Astrocyte (in vitro differentiated cells and primary cell): ENCODE measurements around the gene MGST1. TPM values are rescaled to one million over a fixed set of nuclear protein-coding genes. Genes with fewer than 3 reads are reported as not detected.

ENCODE experiments used
- DNase-seq: peaks from one replicate; pipeline ENCODE4 v3.0.0-alpha.2; 2010; ENCODE audit warnings: low read depth
- FAIRE-seq: peaks from 2 replicates; lab custom pipeline; 2011; peaks lifted over from hg19 to GRCh38; lab: Jason Lieb, UNC
- H2AFZ ChIP-seq: 2 replicates; pipeline ENCODE4 v1.6.0; 2012; ENCODE audit warnings: low read depth, low read length, inconsistent platforms
- H3K27ac ChIP-seq: 2 replicates; pipeline ENCODE4 v1.5.1; 2011; ENCODE audit warnings: low read depth, low read length, inconsistent platforms
- H3K27me3 ChIP-seq: 2 replicates; pipeline ENCODE4 v1.6.0; 2011; ENCODE audit warnings: low read length, inconsistent platforms; ENCODE audit not compliant: insufficient read depth
- H3K36me3 ChIP-seq: 2 replicates; pipeline ENCODE4 v1.5.1; 2011; ENCODE audit warnings: low read length, inconsistent platforms; ENCODE audit not compliant: insufficient read depth
- H3K4me1 ChIP-seq: 2 replicates; pipeline ENCODE4 v1.5.1; 2011; ENCODE audit warnings: low read length, inconsistent platforms; ENCODE audit not compliant: insufficient read depth
- H3K4me2 ChIP-seq: 2 replicates; pipeline ENCODE4 v1.6.0; 2012; ENCODE audit warnings: low read length, inconsistent platforms
- H3K4me3 ChIP-seq: 2 replicates; pipeline ENCODE4 v1.5.1; 2011; ENCODE audit warnings: low read depth, mild to moderate bottlenecking, low read length, inconsistent platforms; ENCODE audit not compliant: insufficient read depth
- H3K79me2 ChIP-seq: 2 replicates; pipeline ENCODE4 v1.6.0; 2012; ENCODE audit warnings: mild to moderate bottlenecking, low read length, inconsistent platforms; ENCODE audit not compliant: insufficient read depth
- H3K9ac ChIP-seq: 2 replicates; pipeline ENCODE4 v1.6.0; 2012; ENCODE audit warnings: mild to moderate bottlenecking, low read length, inconsistent platforms
- H3K9me3 ChIP-seq: 2 replicates; pipeline ENCODE4 v1.5.1; 2012; ENCODE audit warnings: low read depth, mild to moderate bottlenecking, low read length, inconsistent platforms; ENCODE audit not compliant: insufficient read depth
- H4K20me1 ChIP-seq: 2 replicates; pipeline ENCODE4 v1.6.0; 2012; ENCODE audit warnings: low read length, inconsistent platforms; ENCODE audit not compliant: insufficient read depth
- H3K27ac Mint-ChIP-seq: one replicate; pipeline ENCODE4 v1.8.0; 2021; ENCODE audit warnings: mild to moderate bottlenecking, mixed read lengths; ENCODE audit not compliant: unreplicated experiment
- H3K27me3 Mint-ChIP-seq: one replicate; pipeline ENCODE4 v1.8.0; 2021; ENCODE audit warnings: low read depth, mixed read lengths; ENCODE audit not compliant: unreplicated experiment
- H3K36me3 Mint-ChIP-seq: one replicate; pipeline ENCODE4 v1.8.0; 2021; ENCODE audit warnings: low read depth, mixed read lengths; ENCODE audit not compliant: unreplicated experiment
- H3K4me1 Mint-ChIP-seq: one replicate; pipeline ENCODE4 v1.8.0; 2021; ENCODE audit warnings: low read depth, mixed read lengths; ENCODE audit not compliant: unreplicated experiment
- H3K4me3 Mint-ChIP-seq: one replicate; pipeline ENCODE4 v1.8.0; 2021; ENCODE audit warnings: mild to moderate bottlenecking, moderate library complexity, mixed read lengths; ENCODE audit not compliant: unreplicated experiment
- H3K9me3 Mint-ChIP-seq: one replicate; pipeline ENCODE4 v1.8.0; 2021; ENCODE audit warnings: mild to moderate bottlenecking, mixed read lengths; ENCODE audit not compliant: unreplicated experiment
- CTCF ChIP-seq: IDR thresholded peaks from 2 replicates; pipeline ENCODE4 v1.5.1; 2011; ENCODE audit warnings: low read depth, mild to moderate bottlenecking, inconsistent platforms, low read length, moderate library complexity; ENCODE audit not compliant: insufficient read depth
- EZH2 ChIP-seq: IDR thresholded peaks from 2 replicates; pipeline ENCODE4 v1.6.1; 2012; ENCODE audit warnings: mild to moderate bottlenecking, low read length, inconsistent platforms; ENCODE audit not compliant: insufficient read depth
- total RNA-seq: library from RNA; stranded (reverse); gene quantifications from 2 replicates; pipeline ENCODE4 v1.2.1, GENCODE V29; 2021

Gene MGST1
- total RNA-seq, 1 donor from 2014 or later, result 104 TPM

- Mint-ChIP-seq H3K4me1 (peaks cover 38% of the 10 kb centered on the region), H3K27me3 (no peaks in the 10 kb centered on the region), H3K27ac (peak overlapping the region; percentile 97), H3K36me3 (peaks cover 2% of the 10 kb centered on the region), H3K9me3 (no peaks in the 10 kb centered on the region), H3K4me3 (peak overlapping the region; percentile 66)
- H3K9ac ChIP-seq, result no peak overlapping the region
- H3K27me3 ChIP-seq, result no peaks in the 10 kb centered on the region
- H3K4me2 ChIP-seq, result peak overlapping the region; percentile 67
- peaks cover 10% of the 10 kb centered on the region for H3K79me2 ChIP-seq
- FAIRE-seq (no peak), DNase-seq (peak; percentile 79)
- no peaks in the 10 kb centered on the region for H3K9me3 ChIP-seq
- H4K20me1 ChIP-seq, result no peaks in the 10 kb centered on the region
- no peak overlapping the region for H2AFZ ChIP-seq
- H3K27ac ChIP-seq, result peak overlapping the region; percentile 14
- peaks cover 4% of the 10 kb centered on the region for H3K36me3 ChIP-seq
- H3K4me1 ChIP-seq, result peaks cover 30% of the 10 kb centered on the region
- TF ChIP-seq CTCF (no peak), EZH2 (no peak)
- no peak overlapping the region for H3K4me3 ChIP-seq
Measured at GRCh38 chr12:16352481-16352880, 5.0 kb downstream of the MGST1 start.

GRCh38 chr12:16358878-16359277 lies 11.4 kb downstream of the MGST1 start:
- H2AFZ ChIP-seq, result no peak overlapping the region

More at GRCh38 chr12:16358878-16359277, 11.4 kb downstream of the MGST1 start:
- H3K36me3 Mint-ChIP-seq, result peaks cover 2% of the 10 kb centered on the region
- Histone ChIP-seq H3K4me1 (no peaks in the 10 kb centered on the region), H3K27ac (no peak overlapping the region), H3K36me3 (peaks cover 4% of the 10 kb centered on the region), H3K9me3 (no peaks in the 10 kb centered on the region), H4K20me1 (no peaks in the 10 kb centered on the region), H3K79me2 (no peaks in the 10 kb centered on the region), H3K9ac (no peak overlapping the region), H3K4me3 (no peak overlapping the region), H3K27me3 (no peaks in the 10 kb centered on the region), H3K4me2 (peak overlapping the region; percentile 36)
- no peak for TF ChIP-seq CTCF
- no peak for TF ChIP-seq EZH2
- no peaks in the 10 kb centered on the region for H3K9me3 Mint-ChIP-seq
- no peak overlapping the region for H3K27ac Mint-ChIP-seq
- H3K4me1 Mint-ChIP-seq, result peaks cover 10% of the 10 kb centered on the region
- FAIRE-seq, result no peak
- no peak for DNase-seq
- no peak overlapping the region for H3K4me3 Mint-ChIP-seq
- H3K27me3 Mint-ChIP-seq, result no peaks in the 10 kb centered on the region
